ENCODE data around the gene ITGA6.

ITGA6 gene

DNA sequence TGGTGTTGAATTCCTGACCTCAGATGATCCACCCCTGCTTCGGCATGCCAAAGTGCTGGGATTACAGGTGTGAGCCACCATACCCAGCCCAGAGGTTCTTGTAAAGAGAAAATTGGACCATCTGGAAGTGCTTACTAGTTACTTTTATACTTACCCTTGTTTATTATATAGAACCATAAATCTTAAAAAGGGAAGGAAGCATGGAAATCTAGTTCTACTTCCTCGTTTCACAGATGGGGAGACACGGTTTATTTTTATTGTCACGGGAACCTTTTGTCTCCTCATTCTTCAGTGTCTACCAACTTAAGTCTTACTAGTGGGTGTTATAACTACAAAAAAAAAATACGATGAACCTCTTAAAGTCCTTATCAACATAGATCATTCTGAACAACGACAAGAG is 82.7 kb downstream of the ITGA6 start:
- no peak overlapping the region for H3K27ac ChIP-seq
- TF ChIP-seq, protein P1, sequence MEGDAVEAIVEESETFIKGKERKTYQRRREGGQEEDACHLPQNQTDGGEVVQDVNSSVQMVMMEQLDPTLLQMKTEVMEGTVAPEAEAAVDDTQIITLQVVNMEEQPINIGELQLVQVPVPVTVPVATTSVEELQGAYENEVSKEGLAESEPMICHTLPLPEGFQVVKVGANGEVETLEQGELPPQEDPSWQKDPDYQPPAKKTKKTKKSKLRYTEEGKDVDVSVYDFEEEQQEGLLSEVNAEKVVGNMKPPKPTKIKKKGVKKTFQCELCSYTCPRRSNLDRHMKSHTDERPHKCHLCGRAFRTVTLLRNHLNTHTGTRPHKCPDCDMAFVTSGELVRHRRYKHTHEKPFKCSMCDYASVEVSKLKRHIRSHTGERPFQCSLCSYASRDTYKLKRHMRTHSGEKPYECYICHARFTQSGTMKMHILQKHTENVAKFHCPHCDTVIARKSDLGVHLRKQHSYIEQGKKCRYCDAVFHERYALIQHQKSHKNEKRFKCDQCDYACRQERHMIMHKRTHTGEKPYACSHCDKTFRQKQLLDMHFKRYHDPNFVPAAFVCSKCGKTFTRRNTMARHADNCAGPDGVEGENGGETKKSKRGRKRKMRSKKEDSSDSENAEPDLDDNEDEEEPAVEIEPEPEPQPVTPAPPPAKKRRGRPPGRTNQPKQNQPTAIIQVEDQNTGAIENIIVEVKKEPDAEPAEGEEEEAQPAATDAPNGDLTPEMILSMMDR (IDR thresholded peaks at IDR 0.05), result no peak
- TF ChIP-seq ZFX (IDR thresholded peaks at IDR 0.05; ENCODE audit: borderline replicate concordance), result no peak

GRCh38 chr2:172510548-172510947 is 83.2 kb downstream of the ITGA6 start:
- TF ChIP-seq, protein P1 (IDR thresholded peaks at IDR 0.05), result no peak
- TF ChIP-seq ZFX (IDR thresholded peaks at IDR 0.05; ENCODE audit: borderline replicate concordance), result no peak
- H3K27ac ChIP-seq, result no peak overlapping the region

DNA sequence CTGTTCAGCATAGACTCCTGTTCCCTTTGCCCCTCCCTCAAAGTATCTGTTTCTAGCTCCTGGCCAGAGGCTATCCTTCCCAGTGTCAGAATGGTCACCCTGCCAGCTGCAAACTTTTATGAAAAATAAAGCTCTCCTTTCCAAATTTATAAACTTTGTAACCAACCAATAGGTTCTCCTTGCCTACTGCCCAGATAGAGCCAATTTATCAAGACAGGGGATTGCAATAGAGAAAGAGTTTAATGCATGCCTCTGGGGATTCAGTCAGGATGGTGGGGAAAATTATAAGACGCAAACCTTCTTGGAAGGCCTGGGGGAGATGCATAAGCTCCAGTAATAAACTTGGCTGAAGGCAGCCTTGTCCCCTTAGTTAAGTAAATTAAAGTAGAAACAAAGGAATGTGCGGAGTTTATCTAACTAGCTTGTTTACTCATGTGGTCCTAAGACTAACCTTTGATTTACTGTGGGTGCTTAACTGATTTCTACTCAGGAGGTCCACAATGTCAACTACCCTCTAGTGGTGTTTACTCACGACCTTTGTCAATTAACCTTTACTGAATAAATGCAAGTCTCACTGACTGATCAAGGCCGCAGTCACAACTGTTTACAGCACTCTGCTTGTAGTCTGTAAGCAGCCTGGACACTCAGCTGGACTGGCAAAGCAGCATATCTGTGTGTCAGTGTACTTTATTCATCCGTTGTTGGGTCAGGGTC is 85.6 kb downstream of the ITGA6 start:
- no peak overlapping the region for H3K27ac ChIP-seq
- TF ChIP-seq, protein P1 (IDR thresholded peaks at IDR 0.05), result no peak
- no peak for TF ChIP-seq ZFX (IDR thresholded peaks at IDR 0.05; ENCODE audit: borderline replicate concordance)

DNA sequence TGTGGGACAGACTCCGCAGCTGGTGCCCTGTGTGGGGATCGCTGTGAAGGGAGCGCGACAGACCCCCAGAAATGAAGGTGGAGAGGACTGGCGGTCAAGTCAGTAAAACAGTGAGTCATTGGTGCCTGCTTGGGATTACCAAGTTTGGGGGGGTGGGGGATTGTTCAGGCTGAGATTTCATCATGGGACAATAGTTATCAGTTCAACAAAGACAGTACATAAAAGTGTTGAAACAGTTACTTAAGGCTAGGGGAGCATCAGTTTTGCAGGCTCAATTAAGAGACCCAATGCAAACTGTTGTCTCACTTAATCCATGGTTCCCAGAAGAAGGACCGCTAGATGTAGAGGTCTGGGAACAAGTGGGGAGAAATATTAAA is 86.1 kb downstream of the ITGA6 start:
- TF ChIP-seq, protein P1 (IDR thresholded peaks at IDR 0.05), result no peak
- no peak for TF ChIP-seq ZFX (IDR thresholded peaks at IDR 0.05; ENCODE audit: borderline replicate concordance)
- no peak overlapping the region for H3K27ac ChIP-seq

DNA sequence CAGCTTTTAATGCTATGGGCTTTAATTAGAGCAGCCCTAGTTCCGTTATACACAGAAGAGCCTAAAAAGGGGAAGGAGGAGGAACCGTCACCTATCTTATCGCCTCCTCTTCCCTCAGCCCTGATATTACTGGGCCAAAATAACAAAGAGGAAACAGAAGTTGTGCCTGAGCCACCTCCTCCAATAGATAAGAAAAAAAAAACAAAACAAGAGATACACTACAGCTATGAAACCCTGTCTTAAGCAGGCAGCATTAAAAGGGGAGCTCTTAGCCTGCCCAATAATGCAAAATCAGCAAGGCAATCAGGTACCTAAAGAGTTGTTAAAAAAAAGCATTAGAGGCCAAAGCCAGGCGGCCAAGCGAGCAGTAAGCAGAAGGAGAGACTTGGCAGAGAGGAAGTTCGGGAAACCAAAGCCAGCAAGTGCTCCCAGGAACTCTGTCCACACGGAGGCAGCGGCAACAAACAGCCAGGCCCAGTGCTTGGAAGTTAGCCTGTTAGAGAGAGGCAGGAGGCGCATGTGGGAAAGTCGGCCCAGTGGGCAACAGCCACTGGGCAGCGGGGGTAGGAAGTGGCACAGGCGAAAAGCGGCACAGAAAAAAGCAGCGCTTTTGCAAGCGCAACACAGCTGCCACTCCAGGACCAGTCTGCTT is 86.7 kb downstream of the ITGA6 start:
- TF ChIP-seq, protein P1 (IDR thresholded peaks at IDR 0.05), result no peak
- no peak for TF ChIP-seq ZFX (IDR thresholded peaks at IDR 0.05; ENCODE audit: borderline replicate concordance)
- no peak overlapping the region for H3K27ac ChIP-seq

DNA sequence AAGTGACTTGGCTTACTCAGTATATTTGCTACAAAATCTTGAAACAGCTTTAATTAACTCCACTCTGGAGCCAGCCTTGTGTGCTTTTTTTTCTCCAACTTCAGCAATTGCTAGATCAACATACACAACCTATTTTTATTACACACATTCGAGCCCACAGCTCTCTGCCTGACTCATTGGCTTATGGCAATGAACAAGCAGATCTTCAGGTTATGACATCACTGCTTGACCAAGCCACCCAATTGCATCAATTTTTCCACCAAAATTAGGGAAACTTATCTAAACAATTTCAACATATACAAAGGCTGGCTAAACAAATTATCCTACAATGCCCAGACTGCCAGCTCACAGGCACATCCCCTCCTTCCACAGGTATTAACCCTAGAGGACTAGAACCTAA is 88.9 kb downstream of the ITGA6 start:
- TF ChIP-seq, protein P1 (IDR thresholded peaks at IDR 0.05), result no peak
- no peak for TF ChIP-seq ZFX (IDR thresholded peaks at IDR 0.05; ENCODE audit: borderline replicate concordance)
- H3K27ac ChIP-seq, result no peak overlapping the region

- no peak overlapping the region for H3K27ac ChIP-seq
- TF ChIP-seq, protein P1 (IDR thresholded peaks at IDR 0.05), result no peak
- no peak for TF ChIP-seq ZFX (IDR thresholded peaks at IDR 0.05; ENCODE audit: borderline replicate concordance)
Measured at GRCh38 chr2:172518995-172519394, 91.6 kb downstream of the ITGA6 start.

All from 22Rv1 (cell line).